BE2C (cell line): ENCODE results near the gene B9D1.

Experiments
- DNase-seq: peaks from one replicate; pipeline ENCODE4 v3.0.0-alpha.2; 2020
- H3K27me3 ChIP-seq: fragments of 250-450 bp; sonication (Bioruptor Pico); 2 replicates; pipeline ENCODE4 v1.5.1; 2020; ENCODE audit warnings: mild to moderate bottlenecking
- H3K36me3 ChIP-seq: fragments of 250-450 bp; sonication (Bioruptor Pico); 2 replicates; pipeline ENCODE4 v1.5.1; 2020; ENCODE audit warnings: mild to moderate bottlenecking
- H3K4me1 ChIP-seq: fragments of 250-450 bp; sonication (Bioruptor Pico); 2 replicates; pipeline ENCODE4 v1.5.1; 2020
- H3K4me3 ChIP-seq: 2 replicates; pipeline ENCODE4 v1.5.1; 2011; ENCODE audit warnings: low read depth, low read length
- H3K9me3 ChIP-seq: fragments of 250-450 bp; sonication (Bioruptor Pico); 2 replicates; pipeline ENCODE4 v1.5.1; 2020
- CTCF ChIP-seq: IDR thresholded peaks from 2 replicates; pipeline ENCODE4 v1.5.1; 2012; ENCODE audit warnings: mild to moderate bottlenecking, low read depth, low read length

Gene B9D1

GRCh38 chr17:19348081-19348650 is 14.4 kb downstream of the B9D1 start:
- no peak overlapping the region for H3K4me3 ChIP-seq
- peaks cover 11% of the 10 kb centered on the region for H3K4me1 ChIP-seq
- H3K36me3 ChIP-seq, result no peaks in the 10 kb centered on the region
- no peak for TF ChIP-seq CTCF
- no peak for DNase-seq
- no peaks in the 10 kb centered on the region for H3K27me3 ChIP-seq
- H3K9me3 ChIP-seq, result no peaks in the 10 kb centered on the region

GRCh38 chr17:19347323-19348080 is 15.0 kb downstream of the B9D1 start:
- TF ChIP-seq CTCF, result no peak
- H3K9me3 ChIP-seq, result no peaks in the 10 kb centered on the region
- H3K27me3 ChIP-seq, result no peaks in the 10 kb centered on the region
- H3K36me3 ChIP-seq, result no peaks in the 10 kb centered on the region
- no peak overlapping the region for H3K4me3 ChIP-seq
- DNase-seq, result no peak
- H3K4me1 ChIP-seq, result peaks cover 11% of the 10 kb centered on the region

GRCh38 chr17:19346351-19347255 is 15.9 kb downstream of the B9D1 start:
- peak; percentile 73 for DNase-seq
- H3K27me3 ChIP-seq, result no peaks in the 10 kb centered on the region
- peaks cover 11% of the 10 kb centered on the region for H3K4me1 ChIP-seq
- H3K9me3 ChIP-seq, result no peaks in the 10 kb centered on the region
- TF ChIP-seq CTCF, result no peak
- no peak overlapping the region for H3K4me3 ChIP-seq
- H3K36me3 ChIP-seq, result no peaks in the 10 kb centered on the region

DNA sequence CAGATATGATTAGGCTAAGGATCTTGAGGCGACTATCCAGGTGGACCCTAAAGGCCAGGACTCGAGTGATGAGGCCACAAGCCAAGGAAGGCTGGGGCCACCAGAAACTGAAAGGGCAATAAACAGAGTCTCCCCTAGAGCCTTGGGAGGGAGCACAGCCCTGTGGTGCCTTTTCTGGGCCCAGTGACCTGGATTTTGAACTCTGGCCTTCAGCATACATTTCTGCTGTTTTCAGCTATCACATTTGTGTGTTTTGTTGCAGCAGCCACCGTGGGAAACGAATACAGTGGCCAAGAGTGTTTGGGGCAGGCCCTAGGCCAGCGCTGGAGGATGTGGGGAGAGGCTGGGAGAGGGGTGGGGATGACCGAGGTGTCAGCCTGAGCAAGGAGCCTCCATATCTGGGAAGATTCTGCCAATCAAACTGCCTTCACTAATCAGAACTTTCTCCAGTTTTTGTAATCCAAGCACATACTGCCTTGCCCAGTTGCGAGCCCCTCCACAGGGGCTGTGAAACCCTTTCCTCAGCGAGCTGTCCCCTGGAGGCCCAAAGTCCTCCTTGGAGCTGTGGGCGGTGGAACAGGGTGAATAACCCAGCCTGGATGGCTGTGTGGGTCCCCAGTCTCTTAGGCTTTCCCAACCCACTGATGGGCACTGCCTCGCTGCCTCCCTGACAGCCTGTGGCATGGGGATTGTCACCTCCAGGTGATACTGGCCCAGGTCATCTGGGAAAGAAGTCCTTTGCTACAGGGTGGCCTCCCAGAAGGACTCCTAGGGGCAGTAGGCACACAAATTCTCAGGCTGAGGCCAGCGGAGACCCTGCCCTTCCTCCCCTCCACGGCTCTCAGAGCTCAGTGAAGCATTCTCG is 16.8 kb downstream of the B9D1 start:
- Histone ChIP-seq H3K36me3 (no peaks in the 10 kb centered on the region), H3K27me3 (no peaks in the 10 kb centered on the region), H3K4me3 (no peak overlapping the region), H3K4me1 (peaks cover 11% of the 10 kb centered on the region), H3K9me3 (no peaks in the 10 kb centered on the region)
- DNase-seq, result no peak
- no peak for TF ChIP-seq CTCF

DNA sequence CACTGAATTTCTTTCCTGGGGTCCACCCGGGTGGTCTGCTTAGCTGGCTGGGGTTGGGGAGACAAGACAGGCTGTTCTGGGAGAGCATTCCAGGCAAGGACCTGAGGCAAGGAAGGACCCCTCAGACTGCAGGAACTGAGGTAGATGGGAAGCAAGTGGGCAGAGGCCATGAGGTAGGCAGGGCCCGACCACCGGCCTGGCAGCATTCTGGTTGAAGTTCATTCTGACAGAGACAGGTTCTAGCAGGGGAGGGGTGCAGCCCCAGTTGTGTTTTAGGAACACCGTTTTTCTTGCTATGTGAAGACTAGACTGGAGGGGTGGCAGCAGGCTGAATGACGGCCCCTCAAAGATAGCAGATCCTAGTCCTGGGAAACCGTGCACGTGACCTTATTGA is 17.5 kb downstream of the B9D1 start:
- no peak for TF ChIP-seq CTCF
- no peak overlapping the region for H3K4me3 ChIP-seq
- DNase-seq, result no peak
- no peaks in the 10 kb centered on the region for H3K36me3 ChIP-seq
- no peaks in the 10 kb centered on the region for H3K9me3 ChIP-seq
- no peaks in the 10 kb centered on the region for H3K27me3 ChIP-seq
- peaks cover 11% of the 10 kb centered on the region for H3K4me1 ChIP-seq
